IgD-negative memory B cell (primary cell): ENCODE results near the gene LDB2. TPM values are rescaled to one million over a fixed set of nuclear protein-coding genes. Genes with fewer than 3 reads are reported as not detected.

ENCODE experiments used
- H3K27ac Mint-ChIP-seq, 3 donors: one replicate each; pipeline ENCODE4 v1.8.0; 2020 to 2022; ENCODE audit warnings: mild to moderate bottlenecking in 3 of 3, mixed read lengths in 3 of 3, moderate library complexity in 1 of 3
- H3K27me3 Mint-ChIP-seq: one replicate; pipeline ENCODE4 v1.8.0; 2021; ENCODE audit warnings: mixed read lengths
- H3K36me3 Mint-ChIP-seq: one replicate; pipeline ENCODE4 v1.8.0; 2020; ENCODE audit warnings: mild to moderate bottlenecking, mixed read lengths
- H3K4me1 Mint-ChIP-seq, 3 donors: one replicate each; pipeline ENCODE4 v1.8.0; 2020 to 2022; ENCODE audit warnings: mixed read lengths in 3 of 3, mild to moderate bottlenecking in 1 of 3
- H3K4me3 Mint-ChIP-seq, 4 donors: one replicate each; pipeline ENCODE4 v1.8.0; 2020 to 2022; ENCODE audit warnings: mild to moderate bottlenecking in 4 of 4, mixed read lengths in 4 of 4, moderate library complexity in 3 of 4
- H3K9me3 Mint-ChIP-seq, 3 donors: one replicate each; pipeline ENCODE4 v1.8.0; 2020 to 2021; ENCODE audit warnings: mixed read lengths in 3 of 3, mild to moderate bottlenecking in 1 of 3
- polyA plus RNA-seq: library from polyadenylated mRNA; unstranded; fragments of 300-500 nt; fragmentation: Illumina TruSeq; gene quantifications from one replicate; pipeline ENCODE4 v1.2.3, GENCODE V29; 2021

Gene LDB2
- polyA plus RNA-seq, 1 donor from 2014 or later = not detected

DNA sequence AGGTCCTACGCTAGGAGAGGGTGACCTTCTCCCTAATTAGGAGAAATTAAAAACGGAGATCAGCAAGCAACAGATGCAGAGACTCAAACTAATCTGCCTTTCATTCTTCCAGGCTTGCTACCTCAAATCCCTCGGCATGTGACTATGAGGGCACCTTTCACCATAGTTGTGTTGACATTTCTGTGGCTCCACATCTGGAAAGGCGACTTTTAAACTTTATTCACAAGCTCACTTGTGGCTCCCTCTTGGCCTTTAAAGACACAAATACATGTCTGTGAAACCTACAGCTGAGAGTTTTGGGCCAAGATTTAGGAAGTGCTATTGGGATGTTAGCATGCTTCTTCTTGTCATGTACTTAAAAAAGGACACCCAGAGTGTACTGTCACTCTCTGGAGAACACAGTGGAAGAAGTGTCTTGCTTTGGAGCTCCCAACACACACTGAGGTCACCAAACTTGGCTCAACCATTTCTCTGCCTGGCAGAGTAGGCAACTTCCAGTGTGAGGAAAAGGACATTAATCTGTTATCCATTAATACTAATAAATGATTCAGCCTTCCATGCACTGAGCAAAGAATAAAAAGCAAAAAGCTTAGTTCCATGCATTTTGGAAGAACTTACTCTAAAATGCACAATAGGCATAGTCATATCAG lies 60.1 kb downstream of the LDB2 start:
- Mint-ChIP-seq H3K27ac (no peak overlapping the region), H3K4me3 (no peak overlapping the region), H3K9me3 (peaks cover 0 to 5% (median 2%) of the 10 kb centered on the region in 3 donors), H3K27me3 (no peaks in the 10 kb centered on the region), H3K4me1 (no peaks in the 10 kb centered on the region), H3K36me3 (no peaks in the 10 kb centered on the region)

DNA sequence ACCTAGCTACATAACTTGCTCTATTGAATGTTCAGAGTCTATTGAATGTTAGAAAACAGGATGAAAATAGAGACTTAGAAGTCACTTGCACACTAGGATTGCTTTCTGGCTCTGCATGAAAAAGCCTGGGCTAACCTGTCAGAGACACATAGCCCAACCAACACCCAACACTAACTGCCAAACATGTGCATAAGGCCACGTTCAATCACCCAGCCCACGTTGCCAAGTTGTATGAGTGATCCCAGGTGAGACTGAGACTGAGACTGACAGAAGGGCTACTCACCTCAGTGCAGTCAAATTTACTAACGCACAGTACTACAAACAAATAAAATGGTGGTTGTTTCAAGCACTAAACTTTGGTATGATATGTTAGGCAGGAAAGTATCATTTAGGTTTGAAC lies 61.0 kb downstream of the LDB2 start:
- Mint-ChIP-seq H3K36me3 (no peaks in the 10 kb centered on the region), H3K4me3 (no peak overlapping the region), H3K4me1 (no peaks in the 10 kb centered on the region), H3K27ac (no peak overlapping the region), H3K9me3 (peaks cover 0 to 5% (median 2%) of the 10 kb centered on the region in 3 donors), H3K27me3 (no peaks in the 10 kb centered on the region)

DNA sequence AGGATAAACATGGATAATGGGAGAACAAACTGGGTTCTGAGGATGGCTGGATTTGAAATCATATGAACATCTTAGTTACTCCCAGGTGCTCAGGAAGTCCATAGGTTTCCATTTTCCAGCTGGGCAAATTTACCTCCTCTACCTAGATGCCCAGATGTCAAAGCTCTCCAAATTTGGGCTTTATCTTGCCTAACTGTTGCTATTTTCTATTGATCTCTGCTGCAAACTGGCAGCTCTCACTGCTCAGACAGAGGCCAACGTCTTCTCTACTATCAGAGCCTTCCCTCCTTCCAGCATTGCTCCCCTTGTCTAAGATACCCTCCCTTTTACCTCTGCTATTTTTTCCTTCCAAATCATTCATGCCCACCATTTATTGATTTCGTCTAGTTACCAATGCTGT lies 62.1 kb downstream of the LDB2 start:
- Mint-ChIP-seq H3K4me1 (no peaks in the 10 kb centered on the region), H3K27ac (no peak overlapping the region), H3K27me3 (no peaks in the 10 kb centered on the region), H3K36me3 (no peaks in the 10 kb centered on the region), H3K4me3 (no peak overlapping the region), H3K9me3 (peaks cover 0 to 5% (median 0%) of the 10 kb centered on the region in 3 donors)

DNA sequence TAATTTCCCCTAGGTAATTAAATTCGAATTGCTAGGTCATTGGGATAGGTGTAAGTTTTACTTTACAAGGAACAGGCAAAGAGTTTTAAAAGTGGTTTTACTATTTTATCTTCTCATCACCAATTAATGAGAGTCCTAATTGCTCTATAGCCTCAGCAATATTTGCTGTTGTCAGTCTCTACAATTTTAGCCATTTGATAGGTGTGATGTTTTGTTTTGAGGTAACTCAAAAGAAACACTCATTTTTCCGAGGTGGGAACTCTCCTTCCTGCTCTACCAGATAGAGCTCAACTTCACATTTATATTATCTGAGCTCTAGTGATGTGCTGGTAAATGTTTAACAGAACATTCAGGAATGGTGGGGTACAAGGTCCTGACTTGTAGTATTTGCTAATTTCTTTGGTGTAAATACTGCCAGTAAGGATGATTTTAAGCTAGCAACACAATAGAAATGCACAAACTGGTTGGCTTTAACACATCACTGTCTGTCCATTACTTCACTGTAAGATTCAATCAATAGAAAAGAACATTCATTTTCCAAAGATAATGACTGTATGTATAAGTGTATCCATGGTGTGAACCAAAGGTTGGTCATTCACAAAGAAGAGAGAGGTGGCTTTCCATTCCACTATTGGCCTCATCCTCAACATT lies 62.7 kb downstream of the LDB2 start:
- Mint-ChIP-seq H3K27me3 (no peaks in the 10 kb centered on the region), H3K27ac (no peak overlapping the region), H3K4me3 (no peak overlapping the region), H3K9me3 (peaks cover 0 to 5% (median 0%) of the 10 kb centered on the region in 3 donors), H3K4me1 (no peaks in the 10 kb centered on the region), H3K36me3 (no peaks in the 10 kb centered on the region)

DNA sequence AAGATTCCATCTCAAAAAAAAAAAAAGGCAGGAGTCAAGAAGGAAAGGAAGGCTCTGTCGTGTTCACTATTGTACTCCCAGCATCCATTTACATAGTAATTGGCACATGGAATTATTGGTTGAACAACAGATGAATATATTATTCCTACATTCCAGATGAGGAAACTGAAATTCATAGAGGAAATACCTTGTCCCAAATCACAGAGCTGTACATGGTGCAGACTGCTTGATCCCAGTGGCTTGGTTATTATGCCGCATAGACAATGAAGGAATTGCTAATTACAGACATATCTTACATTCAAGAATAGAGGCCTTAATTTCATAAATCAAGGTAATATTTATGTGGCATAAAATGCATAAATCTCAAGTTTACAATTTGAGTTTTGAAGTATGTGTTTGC lies 63.6 kb downstream of the LDB2 start:
- Mint-ChIP-seq H3K9me3 (peaks cover 0 to 5% (median 0%) of the 10 kb centered on the region in 3 donors), H3K4me1 (no peaks in the 10 kb centered on the region), H3K27ac (no peak overlapping the region), H3K4me3 (no peak overlapping the region), H3K27me3 (no peaks in the 10 kb centered on the region), H3K36me3 (no peaks in the 10 kb centered on the region)

DNA sequence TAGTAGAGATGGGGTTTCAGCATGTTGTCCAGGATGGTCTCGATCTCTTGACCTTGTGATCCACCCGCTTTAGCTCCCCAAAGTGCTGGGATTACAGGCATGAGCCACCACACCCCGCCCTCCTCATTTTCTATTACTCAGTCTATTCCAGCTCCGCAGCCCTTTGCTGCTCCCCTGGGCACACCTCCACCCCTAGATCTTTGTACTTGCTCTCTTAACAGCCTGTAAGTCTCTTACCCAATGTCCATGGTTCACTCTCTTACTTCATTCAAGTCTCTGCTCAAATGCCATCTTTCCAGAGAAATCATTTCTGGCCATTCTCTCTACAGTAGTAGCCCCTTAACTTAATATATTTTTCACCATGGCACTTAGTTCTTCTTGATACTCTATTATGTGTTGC lies 64.7 kb downstream of the LDB2 start:
- Mint-ChIP-seq H3K27me3 (no peaks in the 10 kb centered on the region), H3K36me3 (no peaks in the 10 kb centered on the region), H3K9me3 (peaks cover 0 to 5% (median 0%) of the 10 kb centered on the region in 3 donors), H3K4me3 (peak overlapping the region in 1 of 4 donors; percentile 23), H3K4me1 (no peaks in the 10 kb centered on the region), H3K27ac (no peak overlapping the region)

DNA sequence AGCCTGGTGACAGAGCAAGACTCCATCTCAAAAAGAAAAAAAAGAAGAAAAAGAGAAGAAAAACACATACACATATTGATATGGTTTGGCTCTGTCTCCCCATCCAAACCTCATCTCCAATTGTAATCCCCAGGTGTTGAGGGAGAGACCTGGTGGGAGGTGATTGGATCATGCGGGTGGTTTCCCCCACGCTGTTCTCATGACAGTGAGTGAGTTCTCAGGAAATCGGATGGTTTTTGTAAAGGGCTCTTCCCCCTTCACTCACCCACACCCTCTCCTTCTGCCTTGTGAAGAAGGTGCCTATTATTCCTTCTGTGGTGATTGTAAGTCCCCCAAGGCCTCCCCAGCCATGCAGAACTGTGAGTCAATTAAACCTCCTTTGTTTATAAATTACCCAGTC lies 68.4 kb downstream of the LDB2 start:
- no peaks in the 10 kb centered on the region for H3K36me3 Mint-ChIP-seq
- no peaks in the 10 kb centered on the region for H3K27me3 Mint-ChIP-seq
- peaks cover 0 to 4% (median 2%) of the 10 kb centered on the region in 3 donors for H3K9me3 Mint-ChIP-seq
- H3K4me1 Mint-ChIP-seq = no peaks in the 10 kb centered on the region
- no peak overlapping the region for H3K27ac Mint-ChIP-seq
- H3K4me3 Mint-ChIP-seq = no peak overlapping the region

DNA sequence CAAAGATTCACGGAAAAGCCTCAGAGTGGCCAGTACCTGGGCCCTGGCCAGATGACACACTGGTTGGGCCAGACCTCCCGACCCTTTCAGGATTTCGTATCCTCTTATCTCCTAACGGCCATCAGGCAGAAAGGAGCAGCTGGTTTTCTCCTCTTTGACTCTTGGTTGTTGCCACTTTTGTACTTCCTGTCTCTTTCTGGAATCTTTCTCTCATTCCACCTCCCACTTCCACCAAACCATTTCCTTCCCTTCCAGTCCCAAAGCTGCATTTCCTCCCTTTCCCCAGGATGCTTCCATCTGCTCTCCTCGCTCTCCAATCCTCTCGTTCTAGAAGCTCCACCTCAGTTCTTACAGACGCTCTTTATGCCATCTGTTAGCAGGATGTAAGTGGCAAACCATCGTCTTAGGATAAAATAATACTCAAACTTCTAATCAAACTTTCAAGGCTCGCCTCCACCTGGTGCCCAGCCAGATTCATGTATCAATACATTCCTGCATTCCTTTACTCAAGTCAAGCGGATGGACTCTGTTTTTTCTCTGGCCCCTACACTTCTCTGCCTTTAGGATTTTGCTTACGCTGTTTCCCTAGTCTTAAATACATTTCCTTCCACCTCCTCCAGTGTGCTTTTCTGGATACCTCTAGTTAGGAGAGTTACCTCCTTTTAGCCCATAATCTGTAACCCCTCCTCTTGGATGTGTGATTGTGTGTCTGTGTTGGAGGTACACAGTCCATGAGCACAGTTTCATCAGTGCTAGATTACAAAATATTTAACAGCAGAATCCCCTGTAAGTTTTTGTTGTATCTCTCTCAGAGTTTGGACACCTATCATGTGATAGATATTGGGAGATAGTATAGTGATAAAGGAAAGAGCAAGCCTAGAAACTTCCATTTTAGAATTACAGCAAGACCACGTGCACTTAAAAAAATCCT lies 70.4 kb downstream of the LDB2 start:
- Mint-ChIP-seq H3K4me1 (no peaks in the 10 kb centered on the region), H3K9me3 (peaks cover 2 to 3% (median 3%) of the 10 kb centered on the region in 3 donors), H3K27ac (no peak overlapping the region), H3K36me3 (no peaks in the 10 kb centered on the region), H3K27me3 (no peaks in the 10 kb centered on the region), H3K4me3 (no peak overlapping the region)

DNA sequence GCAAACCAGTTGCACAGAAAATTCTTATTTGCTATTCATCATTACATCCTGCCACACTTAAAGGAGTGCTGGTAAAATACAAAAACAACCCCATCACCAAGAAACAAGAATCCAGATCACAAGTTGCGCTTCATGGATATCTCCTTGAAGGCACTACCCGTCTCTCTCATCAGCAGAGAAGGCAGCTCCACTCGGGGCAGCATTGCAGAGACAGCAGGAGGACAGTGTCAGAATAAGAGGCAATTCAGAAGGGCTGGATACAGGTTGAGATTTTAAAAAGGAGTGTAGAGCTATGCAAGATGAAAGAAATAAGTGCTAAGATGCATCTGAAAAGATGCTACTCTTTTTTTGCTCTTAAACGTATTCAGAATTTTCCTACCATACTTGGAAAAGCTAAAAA lies 71.4 kb downstream of the LDB2 start:
- H3K27ac Mint-ChIP-seq = no peak overlapping the region
- H3K36me3 Mint-ChIP-seq = no peaks in the 10 kb centered on the region
- H3K4me3 Mint-ChIP-seq = no peak overlapping the region
- peaks cover 3 to 4% (median 3%) of the 10 kb centered on the region in 3 donors for H3K9me3 Mint-ChIP-seq
- H3K27me3 Mint-ChIP-seq = no peaks in the 10 kb centered on the region
- no peaks in the 10 kb centered on the region for H3K4me1 Mint-ChIP-seq

DNA sequence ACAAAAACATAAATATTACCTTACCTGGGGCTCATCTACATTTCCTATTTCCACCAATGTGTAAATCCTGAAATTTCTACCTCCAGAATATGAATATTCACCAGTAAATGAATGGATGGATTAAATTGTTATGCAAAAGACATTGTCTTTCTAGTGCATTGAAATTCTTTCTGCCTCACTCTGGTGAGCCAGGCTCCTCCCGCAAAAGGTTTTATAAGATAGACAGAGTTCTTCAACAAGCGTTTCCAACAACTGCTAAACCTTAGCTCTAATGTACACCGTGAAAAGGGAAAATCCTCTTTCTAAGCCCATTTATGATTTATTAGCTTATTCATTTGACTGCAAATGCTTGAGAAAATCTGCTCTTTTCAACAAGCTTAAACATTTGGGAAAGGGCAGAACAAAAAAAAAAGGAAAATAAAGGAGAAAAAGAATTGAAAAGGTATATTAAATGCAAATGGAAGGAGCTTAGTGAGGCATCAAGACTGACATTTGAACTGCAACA lies 72.0 kb downstream of the LDB2 start:
- no peak overlapping the region for H3K4me3 Mint-ChIP-seq
- H3K27me3 Mint-ChIP-seq = no peaks in the 10 kb centered on the region
- peaks cover 3 to 4% (median 3%) of the 10 kb centered on the region in 3 donors for H3K9me3 Mint-ChIP-seq
- no peak overlapping the region for H3K27ac Mint-ChIP-seq
- H3K36me3 Mint-ChIP-seq = no peaks in the 10 kb centered on the region
- H3K4me1 Mint-ChIP-seq = no peaks in the 10 kb centered on the region

DNA sequence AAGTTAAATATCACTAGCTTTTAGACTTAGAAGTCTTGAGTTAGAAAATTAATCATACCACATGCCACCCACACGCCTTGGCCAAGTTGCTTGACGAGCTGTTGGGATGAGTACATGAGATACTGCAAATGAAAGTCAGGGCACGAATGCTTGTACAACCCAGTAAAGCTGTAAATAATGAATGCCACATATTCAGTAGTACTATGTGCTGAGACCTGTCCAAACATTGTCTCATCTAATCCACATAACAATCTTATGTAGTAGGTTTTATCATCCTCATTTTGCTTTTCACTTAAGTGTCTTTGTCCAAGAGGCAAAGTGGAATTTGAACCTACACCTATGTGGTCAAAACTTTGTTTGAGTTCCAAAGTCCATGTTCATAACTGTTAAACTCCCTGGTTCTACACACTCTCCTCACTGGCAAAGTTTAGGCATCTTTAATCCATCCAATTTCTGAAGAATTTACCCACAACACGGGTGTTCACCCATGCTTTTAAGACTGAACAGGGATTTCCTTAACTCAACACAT lies 74.1 kb downstream of the LDB2 start:
- Mint-ChIP-seq H3K9me3 (peaks cover 3 to 9% (median 4%) of the 10 kb centered on the region in 3 donors), H3K4me3 (no peak overlapping the region), H3K27ac (no peak overlapping the region), H3K36me3 (no peaks in the 10 kb centered on the region), H3K27me3 (no peaks in the 10 kb centered on the region), H3K4me1 (no peaks in the 10 kb centered on the region)

DNA sequence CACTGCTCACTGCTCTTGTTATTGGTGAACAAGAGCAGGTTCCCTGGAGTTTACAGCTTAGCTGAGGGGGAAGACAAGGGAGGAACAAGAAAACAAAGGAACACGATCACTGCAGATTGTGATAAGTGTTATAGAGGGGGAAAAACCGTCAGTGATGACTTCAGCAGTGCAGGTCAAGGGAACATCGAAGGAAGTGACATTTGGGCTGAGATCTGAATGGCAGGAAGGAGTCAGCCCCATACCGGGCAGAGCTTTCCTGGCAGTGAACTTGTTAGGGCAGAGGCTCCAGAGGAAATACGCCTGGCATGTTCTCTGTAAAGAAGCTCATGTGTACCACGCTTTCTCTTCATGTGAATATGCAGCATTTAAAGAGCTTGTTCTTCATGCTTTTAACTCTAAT lies 78.1 kb downstream of the LDB2 start:
- Mint-ChIP-seq H3K4me3 (peak overlapping the region in 1 of 4 donors; percentile 28), H3K36me3 (no peaks in the 10 kb centered on the region), H3K27ac (no peak overlapping the region)

DNA sequence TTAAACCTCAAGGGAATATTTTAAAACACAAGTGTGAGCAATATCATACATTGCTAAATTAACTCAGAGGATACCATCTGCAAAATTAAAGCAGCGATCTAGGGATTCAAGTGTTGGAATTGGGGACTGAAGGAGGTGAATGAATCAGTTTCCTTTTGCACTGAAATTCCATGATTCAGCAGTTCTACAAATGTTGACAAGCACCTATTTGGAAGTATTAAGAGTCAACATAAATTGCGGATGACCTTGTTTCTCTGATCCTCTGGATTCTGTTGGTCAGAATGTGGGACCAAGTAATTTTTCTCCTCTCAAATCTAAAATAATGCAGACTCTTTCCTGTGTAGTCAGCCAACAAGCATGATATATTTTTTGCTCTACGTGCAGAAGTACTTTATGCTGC lies 78.8 kb downstream of the LDB2 start:
- Mint-ChIP-seq H3K27ac (no peak overlapping the region), H3K9me3 (peaks cover 2 to 9% (median 3%) of the 10 kb centered on the region in 3 donors), H3K4me1 (no peaks in the 10 kb centered on the region), H3K36me3 (no peaks in the 10 kb centered on the region), H3K27me3 (no peaks in the 10 kb centered on the region), H3K4me3 (no peak overlapping the region)

More for the DNA sequence above, 78.1 kb downstream of the LDB2 start:
- Mint-ChIP-seq H3K9me3 (peaks cover 2 to 9% (median 3%) of the 10 kb centered on the region in 3 donors), H3K27me3 (no peaks in the 10 kb centered on the region), H3K4me1 (no peaks in the 10 kb centered on the region)

DNA sequence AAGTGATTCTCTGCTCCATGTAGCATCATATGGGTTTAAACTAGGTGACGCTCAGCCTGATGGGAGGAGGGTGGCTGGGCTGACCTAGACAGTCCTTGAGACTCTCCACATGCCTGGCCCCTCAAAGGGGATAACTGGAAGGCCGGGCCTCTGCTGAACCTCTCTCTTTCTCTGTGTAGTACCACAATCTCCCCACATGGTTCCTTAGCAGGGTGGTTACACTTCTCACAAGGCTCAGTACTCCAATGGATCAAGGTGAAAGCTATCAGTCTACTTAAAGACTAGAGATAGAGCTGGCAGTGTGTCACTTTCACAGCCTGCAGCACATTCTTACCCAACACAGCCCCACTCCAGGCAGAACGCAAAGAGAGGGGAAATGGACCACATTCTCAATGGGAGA lies 80.4 kb downstream of the LDB2 start:
- H3K4me1 Mint-ChIP-seq = no peaks in the 10 kb centered on the region
- no peaks in the 10 kb centered on the region for H3K27me3 Mint-ChIP-seq
- H3K9me3 Mint-ChIP-seq = peaks cover 2 to 6% (median 5%) of the 10 kb centered on the region in 3 donors

DNA sequence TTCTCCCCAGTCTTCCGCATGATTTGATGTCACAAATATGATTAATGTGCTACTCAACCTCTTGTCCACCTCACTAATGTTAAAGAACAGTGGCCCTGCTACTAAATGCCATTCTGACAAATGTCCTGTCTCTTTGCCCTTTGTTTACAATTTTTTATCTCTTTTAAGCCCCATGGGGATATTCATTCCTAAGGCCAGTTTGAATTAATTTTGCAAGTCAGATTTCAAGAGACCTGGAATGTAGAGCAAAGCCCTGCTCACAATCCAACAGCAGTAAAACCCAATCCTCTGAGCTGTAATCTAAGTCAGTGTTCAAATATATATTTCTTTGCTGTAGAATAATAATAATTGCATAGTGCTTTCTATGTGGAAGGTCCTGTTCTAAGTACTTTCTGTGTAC lies 81.2 kb downstream of the LDB2 start:
- no peak overlapping the region for H3K4me3 Mint-ChIP-seq
- no peaks in the 10 kb centered on the region for H3K4me1 Mint-ChIP-seq
- H3K9me3 Mint-ChIP-seq = peaks cover 0 to 6% (median 5%) of the 10 kb centered on the region in 3 donors
- no peaks in the 10 kb centered on the region for H3K36me3 Mint-ChIP-seq
- H3K27me3 Mint-ChIP-seq = no peaks in the 10 kb centered on the region
- no peak overlapping the region for H3K27ac Mint-ChIP-seq

More for the DNA sequence above, 80.4 kb downstream of the LDB2 start:
- no peak overlapping the region for H3K27ac Mint-ChIP-seq
- no peaks in the 10 kb centered on the region for H3K36me3 Mint-ChIP-seq
- H3K4me3 Mint-ChIP-seq = no peak overlapping the region
